ENCODE data around the gene MACROD2. TPM values are rescaled to one million over a fixed set of nuclear protein-coding genes. Genes with fewer than 3 reads are reported as not detected.

Gene MACROD2
- total RNA-seq, 2 donors from 2014 or later, result 0.94 to 10.4 TPM

DNA sequence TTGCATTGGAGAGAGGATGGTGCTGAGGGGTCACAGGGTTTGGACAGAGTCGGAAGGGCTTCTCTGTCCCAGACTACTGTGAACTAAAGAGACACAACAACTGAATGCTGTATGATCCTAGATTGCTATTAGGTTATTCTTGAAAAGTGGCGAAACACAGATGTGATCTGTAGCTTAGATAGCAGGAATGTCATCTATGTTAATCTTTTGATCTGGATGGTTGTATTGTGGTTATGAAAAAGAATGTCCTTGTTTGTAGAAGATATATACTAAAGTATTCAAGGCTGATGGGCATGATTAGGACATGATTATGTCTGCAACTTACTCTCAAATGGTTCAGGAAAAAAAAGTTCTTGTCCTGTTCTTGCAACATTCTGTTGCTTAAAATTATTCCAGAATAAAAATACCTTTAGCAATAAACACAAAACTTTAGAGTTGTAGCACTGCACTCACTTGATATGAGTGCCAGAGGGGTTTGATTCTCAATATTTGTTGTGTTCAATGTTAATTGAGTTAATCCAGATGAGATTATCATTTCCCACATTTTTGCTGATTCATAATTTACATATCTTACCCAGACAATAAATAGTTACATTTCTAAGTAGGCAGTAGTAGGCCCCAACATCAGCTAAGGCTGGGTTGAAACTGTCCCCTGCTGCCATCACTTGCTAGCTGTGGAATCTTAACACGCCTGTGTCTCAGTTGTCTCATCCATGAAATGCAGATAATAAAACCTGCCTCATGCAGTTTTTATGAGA, 1932.8 kb downstream of the MACROD2 start:
- no peak overlapping the region for H3K27ac ChIP-seq
- H3K4me3 ChIP-seq, result no peak overlapping the region
- no peaks in the 10 kb centered on the region for H3K27me3 ChIP-seq
- no peaks in the 10 kb centered on the region for H3K4me1 ChIP-seq
- no peak for DNase-seq (ENCODE audit: low spot score)
- no peaks in the 10 kb centered on the region for H3K36me3 ChIP-seq
- TF ChIP-seq, protein P1, sequence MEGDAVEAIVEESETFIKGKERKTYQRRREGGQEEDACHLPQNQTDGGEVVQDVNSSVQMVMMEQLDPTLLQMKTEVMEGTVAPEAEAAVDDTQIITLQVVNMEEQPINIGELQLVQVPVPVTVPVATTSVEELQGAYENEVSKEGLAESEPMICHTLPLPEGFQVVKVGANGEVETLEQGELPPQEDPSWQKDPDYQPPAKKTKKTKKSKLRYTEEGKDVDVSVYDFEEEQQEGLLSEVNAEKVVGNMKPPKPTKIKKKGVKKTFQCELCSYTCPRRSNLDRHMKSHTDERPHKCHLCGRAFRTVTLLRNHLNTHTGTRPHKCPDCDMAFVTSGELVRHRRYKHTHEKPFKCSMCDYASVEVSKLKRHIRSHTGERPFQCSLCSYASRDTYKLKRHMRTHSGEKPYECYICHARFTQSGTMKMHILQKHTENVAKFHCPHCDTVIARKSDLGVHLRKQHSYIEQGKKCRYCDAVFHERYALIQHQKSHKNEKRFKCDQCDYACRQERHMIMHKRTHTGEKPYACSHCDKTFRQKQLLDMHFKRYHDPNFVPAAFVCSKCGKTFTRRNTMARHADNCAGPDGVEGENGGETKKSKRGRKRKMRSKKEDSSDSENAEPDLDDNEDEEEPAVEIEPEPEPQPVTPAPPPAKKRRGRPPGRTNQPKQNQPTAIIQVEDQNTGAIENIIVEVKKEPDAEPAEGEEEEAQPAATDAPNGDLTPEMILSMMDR (IDR thresholded peaks at IDR 0.05), result no peak
- peaks cover 0 to 4% of the 10 kb centered on the region in 2 donors for H3K9me3 ChIP-seq

DNA sequence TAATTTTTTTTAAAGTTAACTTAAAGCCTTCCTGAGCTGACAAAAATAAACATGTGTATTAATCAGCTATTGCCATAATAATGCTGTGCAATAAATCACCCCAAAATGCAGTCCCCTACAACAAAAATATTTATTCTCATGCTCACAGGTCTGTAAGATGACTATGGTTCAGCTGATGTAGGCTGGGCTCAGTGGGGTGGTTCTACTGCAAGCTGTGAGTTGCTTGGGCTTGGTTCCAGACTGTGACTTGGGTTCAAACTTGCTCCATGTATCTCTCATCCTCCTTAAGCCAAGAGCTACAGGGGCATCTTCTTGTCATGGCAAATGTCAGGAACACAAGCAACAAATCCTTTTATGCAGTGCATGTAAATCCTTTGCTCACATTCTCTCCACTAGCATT, 1933.6 kb downstream of the MACROD2 start:
- H3K27ac ChIP-seq, result no peak overlapping the region
- H3K4me3 ChIP-seq, result no peak overlapping the region
- DNase-seq (ENCODE audit: low spot score), result no peak
- no peaks in the 10 kb centered on the region for H3K4me1 ChIP-seq
- peaks cover 0 to 4% of the 10 kb centered on the region in 2 donors for H3K9me3 ChIP-seq
- TF ChIP-seq, protein P1 (IDR thresholded peaks at IDR 0.05), result no peak
- no peaks in the 10 kb centered on the region for H3K27me3 ChIP-seq
- no peaks in the 10 kb centered on the region for H3K36me3 ChIP-seq

DNA sequence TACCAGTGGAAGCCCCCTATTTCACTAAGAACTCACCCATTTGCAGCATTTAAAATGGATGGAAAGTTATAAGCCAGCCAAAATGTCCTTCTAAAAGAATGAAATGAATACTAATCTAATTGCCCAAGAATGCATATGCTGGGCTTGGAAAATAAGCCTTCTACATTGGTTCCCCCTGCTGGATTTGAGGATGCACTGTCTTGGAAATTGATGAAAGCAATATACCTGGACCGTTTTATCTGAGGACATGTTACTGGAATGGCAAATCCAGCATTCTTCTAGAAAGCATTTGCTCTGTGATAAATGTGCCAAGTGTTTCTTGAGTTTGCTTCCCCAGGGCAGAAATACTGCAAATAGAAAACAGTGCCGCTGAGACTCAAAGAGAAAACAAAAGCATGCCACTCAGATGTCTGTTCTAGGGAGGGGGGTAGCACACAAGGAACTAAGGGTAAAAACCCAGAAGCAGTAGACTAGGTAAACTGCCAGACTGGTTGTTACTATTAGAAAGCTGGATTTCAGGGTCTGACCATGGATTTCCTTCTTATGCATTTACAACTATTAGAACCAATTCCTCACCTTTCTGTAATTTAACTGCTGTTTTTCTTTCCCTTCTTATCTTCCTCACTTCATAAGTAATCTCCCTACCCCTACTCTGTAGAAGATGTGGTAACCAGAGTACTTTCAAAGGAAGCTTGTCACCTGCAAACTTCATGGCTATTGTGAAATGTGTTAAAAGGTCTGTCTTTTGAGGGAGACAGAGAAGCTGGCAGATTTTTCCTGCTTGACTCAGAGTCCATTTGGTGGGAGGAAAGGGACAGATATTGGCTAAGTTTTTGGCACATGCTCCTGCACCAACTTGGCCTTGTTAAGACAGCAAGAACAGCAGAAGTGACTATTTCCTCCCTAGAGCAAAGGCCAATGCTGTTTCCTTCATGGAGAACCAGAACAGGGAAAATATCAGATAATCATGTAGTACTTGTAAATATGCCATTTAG, 1935.3 kb downstream of the MACROD2 start:
- TF ChIP-seq, protein P1 (IDR thresholded peaks at IDR 0.05), result peak in 1 of 2 donors; percentile 48
- Histone ChIP-seq H3K4me3 (no peak overlapping the region), H3K9me3 (peaks cover 0 to 4% of the 10 kb centered on the region in 2 donors), H3K4me1 (no peaks in the 10 kb centered on the region), H3K36me3 (no peaks in the 10 kb centered on the region), H3K27me3 (no peaks in the 10 kb centered on the region), H3K27ac (no peak overlapping the region)
- no peak for DNase-seq (ENCODE audit: low spot score)

DNA sequence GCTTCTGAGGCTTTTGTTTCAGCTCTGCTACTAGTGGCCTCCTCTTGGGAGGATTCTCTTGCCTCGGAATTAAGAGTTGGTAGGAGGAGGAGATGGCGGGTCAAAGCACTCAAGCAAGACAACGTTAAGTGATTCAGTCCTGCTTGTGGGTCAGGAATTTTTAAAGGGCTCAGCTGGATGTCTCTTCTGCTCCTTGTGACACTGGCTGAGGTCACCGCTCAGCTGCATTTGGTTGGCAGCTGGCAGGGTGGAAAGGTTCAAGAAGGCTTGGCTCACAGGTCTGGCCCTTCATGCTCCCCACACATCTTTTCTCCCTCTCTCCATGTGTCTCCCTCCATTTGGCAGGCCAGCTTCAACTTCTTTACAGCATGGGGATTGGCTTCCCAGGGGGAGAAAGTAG, 1936.6 kb downstream of the MACROD2 start:
- no peak for DNase-seq (ENCODE audit: low spot score)
- Histone ChIP-seq H3K4me1 (no peaks in the 10 kb centered on the region), H3K27ac (no peak overlapping the region), H3K9me3 (peaks cover 0 to 4% of the 10 kb centered on the region in 2 donors), H3K36me3 (no peaks in the 10 kb centered on the region), H3K4me3 (no peak overlapping the region), H3K27me3 (no peaks in the 10 kb centered on the region)
- TF ChIP-seq, protein P1 (IDR thresholded peaks at IDR 0.05), result no peak

DNA sequence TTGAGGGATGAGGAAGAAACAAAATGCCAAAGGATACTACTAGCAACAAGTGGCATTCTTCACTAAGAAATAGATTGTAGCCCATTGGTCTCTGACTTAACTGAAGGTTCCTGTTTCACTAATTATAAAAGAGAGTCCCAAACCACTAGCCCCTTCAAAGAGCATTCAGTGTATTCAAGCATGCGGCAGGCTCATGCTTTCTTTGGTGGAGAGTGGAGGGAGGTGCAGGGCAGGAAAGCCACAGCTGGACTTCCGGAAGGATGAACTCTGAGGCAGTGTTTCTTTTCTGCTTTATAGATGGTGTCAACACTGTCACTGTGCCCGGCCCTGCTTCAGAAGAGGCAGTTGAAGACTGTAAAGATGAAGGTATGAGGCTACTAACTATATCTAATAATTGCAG, 1941.9 kb downstream of the MACROD2 start:
- no peak for DNase-seq (ENCODE audit: low spot score)
- H3K9me3 ChIP-seq, result peaks cover 5 to 14% of the 10 kb centered on the region in 2 donors
- H3K4me3 ChIP-seq, result no peak overlapping the region
- no peaks in the 10 kb centered on the region for H3K27me3 ChIP-seq
- no peaks in the 10 kb centered on the region for H3K4me1 ChIP-seq
- H3K36me3 ChIP-seq, result no peaks in the 10 kb centered on the region
- H3K27ac ChIP-seq, result no peak overlapping the region
- TF ChIP-seq, protein P1 (IDR thresholded peaks at IDR 0.05), result no peak

All from right atrium auricular region (tissue), 2 donors.